ENCODE data around the gene INSYN1. TPM values are rescaled to one million over a fixed set of nuclear protein-coding genes. Genes with fewer than 3 reads are reported as not detected.
"Not testable (repeated sequence)": the region's sequence is repeated elsewhere in the genome, so short reads cannot be mapped to it uniquely, and the experiment has no call there.

INSYN1 gene
- total RNA-seq, 4 donors from 2014 or later, result 22.7 to 70.1 (median 45.7) TPM

DNA sequence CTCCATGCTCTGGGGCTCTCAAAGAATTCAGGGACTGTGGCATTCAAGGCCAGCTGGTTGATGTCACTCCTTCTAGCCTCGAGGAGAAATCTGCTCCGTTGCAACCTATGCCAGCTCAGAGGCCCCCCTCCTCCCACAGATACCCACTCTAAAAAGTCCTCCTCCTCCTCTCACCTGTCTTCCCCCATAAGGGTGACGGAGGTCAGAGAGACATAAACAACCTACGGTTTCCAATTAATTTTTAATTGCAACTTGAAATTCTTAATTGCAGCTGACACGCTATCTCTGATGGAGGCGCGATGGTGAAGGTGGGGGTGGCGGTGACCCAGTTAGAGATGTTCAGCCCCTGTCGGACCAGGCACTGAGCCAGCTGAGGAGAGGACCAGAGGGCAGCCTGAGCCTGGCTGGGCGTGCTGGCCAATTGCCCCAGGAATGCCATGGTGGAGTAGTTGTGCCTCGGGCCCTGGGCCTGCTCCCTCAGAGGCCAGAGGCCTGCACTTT lies 43.2 kb upstream of the INSYN1 start:
- H3K27ac ChIP-seq, result no peak overlapping the region
- WGBS, result 70% methylated on average over 9 of the region's 11 CpGs
- TF ChIP-seq POLR2AphosphoS5 (IDR thresholded peaks at IDR 0.05), result no peak
- TF ChIP-seq POLR2A (IDR thresholded peaks at IDR 0.05), result no peak
- TF ChIP-seq, protein P1, sequence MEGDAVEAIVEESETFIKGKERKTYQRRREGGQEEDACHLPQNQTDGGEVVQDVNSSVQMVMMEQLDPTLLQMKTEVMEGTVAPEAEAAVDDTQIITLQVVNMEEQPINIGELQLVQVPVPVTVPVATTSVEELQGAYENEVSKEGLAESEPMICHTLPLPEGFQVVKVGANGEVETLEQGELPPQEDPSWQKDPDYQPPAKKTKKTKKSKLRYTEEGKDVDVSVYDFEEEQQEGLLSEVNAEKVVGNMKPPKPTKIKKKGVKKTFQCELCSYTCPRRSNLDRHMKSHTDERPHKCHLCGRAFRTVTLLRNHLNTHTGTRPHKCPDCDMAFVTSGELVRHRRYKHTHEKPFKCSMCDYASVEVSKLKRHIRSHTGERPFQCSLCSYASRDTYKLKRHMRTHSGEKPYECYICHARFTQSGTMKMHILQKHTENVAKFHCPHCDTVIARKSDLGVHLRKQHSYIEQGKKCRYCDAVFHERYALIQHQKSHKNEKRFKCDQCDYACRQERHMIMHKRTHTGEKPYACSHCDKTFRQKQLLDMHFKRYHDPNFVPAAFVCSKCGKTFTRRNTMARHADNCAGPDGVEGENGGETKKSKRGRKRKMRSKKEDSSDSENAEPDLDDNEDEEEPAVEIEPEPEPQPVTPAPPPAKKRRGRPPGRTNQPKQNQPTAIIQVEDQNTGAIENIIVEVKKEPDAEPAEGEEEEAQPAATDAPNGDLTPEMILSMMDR (IDR thresholded peaks at IDR 0.05), result no peak
- TF ChIP-seq EP300 (IDR thresholded peaks at IDR 0.05), result no peak
- DNase-seq (ENCODE audit: low spot score in 2 of 2), result no peak
- H3K36me3 ChIP-seq, result no peaks in the 10 kb centered on the region
- H3K4me3 ChIP-seq, result no peak overlapping the region
- H3K4me1 ChIP-seq, result peaks cover 25% of the 10 kb centered on the region
- no peaks in the 10 kb centered on the region for H3K27me3 ChIP-seq
- H3K9me3 ChIP-seq, result no peaks in the 10 kb centered on the region

DNA sequence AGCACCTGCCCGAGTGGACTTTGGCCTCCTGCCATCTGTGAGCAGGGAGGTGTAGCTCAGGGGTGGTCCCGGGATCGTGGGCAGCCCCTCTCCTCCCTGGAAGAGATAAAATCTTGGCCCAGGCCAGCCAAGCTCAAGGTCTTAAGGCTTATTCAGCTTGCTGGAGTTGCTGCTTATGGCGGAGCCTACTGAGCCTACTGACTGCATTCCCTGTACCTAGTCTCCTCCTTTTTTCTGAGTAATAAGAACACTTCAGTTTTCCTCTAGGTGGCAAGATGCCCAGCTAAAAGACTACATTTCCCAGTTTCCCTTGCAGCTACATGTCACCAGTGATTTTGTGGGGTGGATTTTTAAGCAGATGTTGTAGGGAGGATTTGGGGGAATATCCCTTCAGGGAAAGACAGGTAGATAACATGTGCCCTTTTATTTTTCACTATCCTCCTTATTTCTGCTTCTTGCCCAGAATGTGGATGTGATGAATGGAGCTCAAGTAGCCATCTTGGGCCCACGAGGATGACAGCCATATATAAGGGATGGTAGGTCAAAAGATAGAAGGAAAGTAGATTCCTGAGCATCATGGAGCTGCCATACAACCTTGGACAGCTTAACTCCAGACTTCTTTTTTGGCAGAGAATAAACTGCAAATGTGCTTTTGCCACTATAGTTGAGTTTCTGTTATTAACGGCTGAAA lies 41.4 kb upstream of the INSYN1 start:
- 80% methylated on average over 6 of the region's 6 CpGs for WGBS
- no peaks in the 10 kb centered on the region for H3K36me3 ChIP-seq
- no peak for DNase-seq (ENCODE audit: low spot score in 2 of 2)
- no peak overlapping the region for H3K4me3 ChIP-seq
- H3K4me1 ChIP-seq, result peaks cover 7% of the 10 kb centered on the region
- TF ChIP-seq POLR2AphosphoS5 (IDR thresholded peaks at IDR 0.05) (no peak), POLR2A (IDR thresholded peaks at IDR 0.05) (no peak), EP300 (IDR thresholded peaks at IDR 0.05) (no peak)
- TF ChIP-seq, protein P1 (IDR thresholded peaks at IDR 0.05), result no peak
- no peaks in the 10 kb centered on the region for H3K27me3 ChIP-seq
- H3K27ac ChIP-seq, result no peak overlapping the region
- H3K9me3 ChIP-seq, result no peaks in the 10 kb centered on the region

DNA sequence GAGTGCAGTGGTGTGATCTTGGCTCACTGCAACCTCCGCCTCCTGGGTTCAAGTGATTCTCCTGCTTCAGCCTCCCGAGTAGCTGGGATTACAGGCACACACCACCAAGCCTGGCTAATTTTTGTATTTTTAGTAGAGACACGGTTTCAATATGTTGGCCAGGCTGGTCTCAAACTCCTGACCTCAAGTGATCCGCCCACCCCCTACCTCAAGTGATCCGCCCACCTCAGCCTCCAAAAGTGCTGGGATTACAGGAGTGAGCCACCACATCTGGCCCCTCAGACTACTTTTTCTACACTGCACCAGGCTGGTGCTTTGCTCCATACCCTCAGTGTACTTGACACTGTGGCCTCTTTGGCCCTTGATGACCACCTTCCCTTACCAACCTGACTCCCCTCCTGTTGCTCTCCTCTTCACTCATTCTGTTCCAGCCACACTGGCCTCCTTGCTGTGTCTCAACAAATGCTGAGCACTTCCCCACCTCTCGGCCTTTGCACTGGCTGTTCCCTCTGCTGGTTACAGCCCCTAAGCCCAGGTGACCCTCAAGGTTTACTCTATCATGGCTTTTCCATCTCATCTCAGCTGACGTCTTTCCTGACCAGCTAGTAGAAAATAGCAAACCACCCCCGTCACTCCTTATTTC lies 39.9 kb upstream of the INSYN1 start:
- H3K4me1 ChIP-seq; H3K27ac ChIP-seq; H3K27me3 ChIP-seq; H3K4me3 ChIP-seq; DNase-seq (ENCODE audit: low spot score in 2 of 2); H3K9me3 ChIP-seq; H3K36me3 ChIP-seq: not testable (repeated sequence)
- 93% methylated on average over 8 of the region's 8 CpGs for WGBS

DNA sequence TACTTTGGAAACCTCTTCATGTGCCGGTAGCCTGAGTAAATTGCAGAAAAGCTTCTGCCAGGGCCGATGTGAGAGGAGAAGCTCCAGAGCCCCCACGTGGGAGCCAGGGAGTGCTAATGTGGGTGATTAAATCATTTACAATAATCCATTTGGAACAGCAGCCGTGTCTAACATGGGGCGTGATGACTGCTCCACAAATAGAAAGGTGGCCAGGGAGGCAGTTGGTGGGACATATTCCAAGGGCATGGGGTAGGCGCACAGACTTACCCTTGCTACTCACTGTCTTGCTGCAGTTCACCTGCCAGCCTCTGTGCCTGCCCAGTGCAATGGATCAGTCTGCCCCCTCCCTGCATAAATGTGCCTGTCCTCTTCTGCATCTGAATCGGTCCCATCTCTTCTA lies 39.3 kb upstream of the INSYN1 start:
- DNase-seq (ENCODE audit: low spot score in 2 of 2), result no peak
- WGBS, result 61% methylated on average over 7 of the region's 7 CpGs

DNA sequence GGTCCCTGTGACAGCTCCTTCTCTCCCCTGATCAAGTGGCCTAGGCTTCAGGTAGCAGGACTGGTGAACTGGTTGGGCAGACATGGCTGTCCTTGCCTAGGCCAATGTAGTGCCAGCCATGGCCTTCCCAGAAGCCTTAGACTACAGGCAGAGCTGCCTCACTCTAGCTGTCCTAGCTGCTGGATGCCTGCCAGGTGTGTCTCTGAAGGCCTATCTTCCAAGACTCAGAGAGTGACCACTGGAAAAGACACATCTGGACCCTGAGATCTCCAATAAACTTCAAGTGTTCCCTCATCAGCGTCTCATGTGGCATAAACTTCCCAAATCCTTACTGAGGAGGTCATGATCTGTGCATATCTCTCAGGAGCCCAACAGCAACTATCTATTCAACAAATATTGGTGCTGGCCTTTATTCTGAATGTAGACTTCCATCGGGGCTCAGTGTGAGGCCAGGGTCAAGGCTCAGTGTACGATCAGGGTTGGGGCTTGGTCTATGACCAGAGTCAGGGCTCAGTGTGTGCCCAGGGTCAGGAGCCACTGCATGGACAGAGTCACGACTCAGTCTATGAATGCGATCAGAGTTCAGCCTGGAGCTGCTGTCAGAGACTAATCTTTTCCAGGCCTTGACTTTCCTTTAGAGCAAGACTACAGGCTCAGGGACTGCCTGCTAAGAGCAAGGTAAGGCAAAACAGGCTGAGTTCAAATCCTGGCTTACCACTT lies 36.5 kb upstream of the INSYN1 start:
- peaks cover under 1% of the 10 kb centered on the region for H3K4me1 ChIP-seq
- DNase-seq (ENCODE audit: low spot score in 2 of 2), result no peak
- H3K4me3 ChIP-seq, result no peak overlapping the region
- no peaks in the 10 kb centered on the region for H3K9me3 ChIP-seq
- H3K27me3 ChIP-seq, result no peaks in the 10 kb centered on the region
- H3K27ac ChIP-seq, result no peak overlapping the region
- H3K36me3 ChIP-seq, result no peaks in the 10 kb centered on the region
- WGBS, result 85% methylated on average over 5 of the region's 5 CpGs
- TF ChIP-seq POLR2AphosphoS5 (IDR thresholded peaks at IDR 0.05) (no peak), EP300 (IDR thresholded peaks at IDR 0.05) (no peak), POLR2A (IDR thresholded peaks at IDR 0.05) (no peak)
- TF ChIP-seq, protein P1 (IDR thresholded peaks at IDR 0.05), result no peak

More for the DNA sequence above, 39.3 kb upstream of the INSYN1 start:
- peaks cover 2% of the 10 kb centered on the region for H3K4me1 ChIP-seq
- no peak overlapping the region for H3K27ac ChIP-seq
- TF ChIP-seq POLR2AphosphoS5 (IDR thresholded peaks at IDR 0.05) (no peak), EP300 (IDR thresholded peaks at IDR 0.05) (no peak), POLR2A (IDR thresholded peaks at IDR 0.05) (no peak)
- TF ChIP-seq, protein P1 (IDR thresholded peaks at IDR 0.05), result no peak
- H3K27me3 ChIP-seq, result no peaks in the 10 kb centered on the region
- H3K9me3 ChIP-seq, result no peaks in the 10 kb centered on the region
- no peaks in the 10 kb centered on the region for H3K36me3 ChIP-seq
- H3K4me3 ChIP-seq, result no peak overlapping the region
